ENCODE results near the gene CLIP4.

CLIP4 gene, protein sequence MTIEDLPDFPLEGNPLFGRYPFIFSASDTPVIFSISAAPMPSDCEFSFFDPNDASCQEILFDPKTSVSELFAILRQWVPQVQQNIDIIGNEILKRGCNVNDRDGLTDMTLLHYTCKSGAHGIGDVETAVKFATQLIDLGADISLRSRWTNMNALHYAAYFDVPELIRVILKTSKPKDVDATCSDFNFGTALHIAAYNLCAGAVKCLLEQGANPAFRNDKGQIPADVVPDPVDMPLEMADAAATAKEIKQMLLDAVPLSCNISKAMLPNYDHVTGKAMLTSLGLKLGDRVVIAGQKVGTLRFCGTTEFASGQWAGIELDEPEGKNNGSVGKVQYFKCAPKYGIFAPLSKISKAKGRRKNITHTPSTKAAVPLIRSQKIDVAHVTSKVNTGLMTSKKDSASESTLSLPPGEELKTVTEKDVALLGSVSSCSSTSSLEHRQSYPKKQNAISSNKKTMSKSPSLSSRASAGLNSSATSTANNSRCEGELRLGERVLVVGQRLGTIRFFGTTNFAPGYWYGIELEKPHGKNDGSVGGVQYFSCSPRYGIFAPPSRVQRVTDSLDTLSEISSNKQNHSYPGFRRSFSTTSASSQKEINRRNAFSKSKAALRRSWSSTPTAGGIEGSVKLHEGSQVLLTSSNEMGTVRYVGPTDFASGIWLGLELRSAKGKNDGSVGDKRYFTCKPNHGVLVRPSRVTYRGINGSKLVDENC

DNA sequence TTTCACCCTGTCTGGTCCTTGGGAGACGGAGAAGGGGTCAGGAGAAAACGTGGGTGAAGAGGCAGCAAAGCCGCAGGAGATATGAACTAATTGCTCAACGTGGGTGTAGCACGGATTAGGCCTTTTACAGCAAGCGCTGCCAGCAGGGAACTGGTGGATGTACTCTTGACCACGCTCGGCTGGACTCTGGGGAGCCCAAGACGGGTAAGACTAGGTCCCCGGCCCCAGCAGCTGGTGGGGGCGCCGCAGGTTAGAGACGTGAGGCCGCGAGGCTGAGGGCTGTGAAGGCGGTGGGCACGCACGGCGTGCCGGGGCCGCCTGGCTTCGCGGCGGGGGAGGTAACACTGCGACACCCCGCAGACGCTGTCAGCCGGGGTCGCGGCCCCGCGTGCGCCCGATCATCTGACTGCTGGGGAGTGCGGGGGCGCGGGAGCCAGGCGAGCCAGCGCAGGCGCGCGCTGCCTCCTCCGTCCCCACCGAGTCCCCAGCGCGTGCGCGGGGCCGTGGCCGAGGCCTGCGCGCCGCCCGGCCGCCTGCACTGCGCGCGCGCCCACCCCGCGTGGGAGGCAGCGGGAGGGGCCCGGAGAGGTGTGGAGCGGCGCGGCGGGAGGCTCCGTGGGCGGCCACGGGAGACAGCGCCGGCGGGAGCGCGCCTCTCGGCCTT lies at the start of gene CLIP4:
Gene CLIP4 (plus strand): TSS at position 470 of the 664 bp plus-strand sequence. CDS start 5,974 bp downstream, outside the sequence.
- no peaks in the 10 kb centered on the region for H3K79me2 ChIP-seq (ENCODE audit: insufficient read depth, low read depth)
- H4K20me1 ChIP-seq (ENCODE audit: insufficient read depth): no peaks in the 10 kb centered on the region
- H2AFZ ChIP-seq (ENCODE audit: low read depth): peak within 1 kb of the TSS; percentile 99
- no peaks in the 10 kb centered on the region for H3K27me3 ChIP-seq (ENCODE audit: insufficient read depth, low read depth)
- peaks cover 14% of the 10 kb centered on the region for H3K4me1 ChIP-seq (ENCODE audit: low read depth, poor library complexity, severe bottlenecking)
- TF ChIP-seq, protein P1, sequence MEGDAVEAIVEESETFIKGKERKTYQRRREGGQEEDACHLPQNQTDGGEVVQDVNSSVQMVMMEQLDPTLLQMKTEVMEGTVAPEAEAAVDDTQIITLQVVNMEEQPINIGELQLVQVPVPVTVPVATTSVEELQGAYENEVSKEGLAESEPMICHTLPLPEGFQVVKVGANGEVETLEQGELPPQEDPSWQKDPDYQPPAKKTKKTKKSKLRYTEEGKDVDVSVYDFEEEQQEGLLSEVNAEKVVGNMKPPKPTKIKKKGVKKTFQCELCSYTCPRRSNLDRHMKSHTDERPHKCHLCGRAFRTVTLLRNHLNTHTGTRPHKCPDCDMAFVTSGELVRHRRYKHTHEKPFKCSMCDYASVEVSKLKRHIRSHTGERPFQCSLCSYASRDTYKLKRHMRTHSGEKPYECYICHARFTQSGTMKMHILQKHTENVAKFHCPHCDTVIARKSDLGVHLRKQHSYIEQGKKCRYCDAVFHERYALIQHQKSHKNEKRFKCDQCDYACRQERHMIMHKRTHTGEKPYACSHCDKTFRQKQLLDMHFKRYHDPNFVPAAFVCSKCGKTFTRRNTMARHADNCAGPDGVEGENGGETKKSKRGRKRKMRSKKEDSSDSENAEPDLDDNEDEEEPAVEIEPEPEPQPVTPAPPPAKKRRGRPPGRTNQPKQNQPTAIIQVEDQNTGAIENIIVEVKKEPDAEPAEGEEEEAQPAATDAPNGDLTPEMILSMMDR (conservative IDR thresholded peaks at IDR 0.05; ENCODE audit: low read depth, low read length): no peak
- H3K4me2 ChIP-seq: peak within 1 kb of the TSS; percentile 48
- H3K27ac ChIP-seq: peak within 1 kb of the TSS; percentile 34; the same call in 1 of the 2 replicates
- H3K4me3 ChIP-seq (IDR thresholded peaks at IDR 0.05; ENCODE audit: insufficient read depth, low read depth, low read length): peak within 1 kb of the TSS; percentile 37
- H3K9ac ChIP-seq: peak within 1 kb of the TSS; percentile 65; the same call in 1 of the 2 replicates
- no peaks in the 10 kb centered on the region for H3K36me3 ChIP-seq (ENCODE audit: insufficient read depth)

DNA sequence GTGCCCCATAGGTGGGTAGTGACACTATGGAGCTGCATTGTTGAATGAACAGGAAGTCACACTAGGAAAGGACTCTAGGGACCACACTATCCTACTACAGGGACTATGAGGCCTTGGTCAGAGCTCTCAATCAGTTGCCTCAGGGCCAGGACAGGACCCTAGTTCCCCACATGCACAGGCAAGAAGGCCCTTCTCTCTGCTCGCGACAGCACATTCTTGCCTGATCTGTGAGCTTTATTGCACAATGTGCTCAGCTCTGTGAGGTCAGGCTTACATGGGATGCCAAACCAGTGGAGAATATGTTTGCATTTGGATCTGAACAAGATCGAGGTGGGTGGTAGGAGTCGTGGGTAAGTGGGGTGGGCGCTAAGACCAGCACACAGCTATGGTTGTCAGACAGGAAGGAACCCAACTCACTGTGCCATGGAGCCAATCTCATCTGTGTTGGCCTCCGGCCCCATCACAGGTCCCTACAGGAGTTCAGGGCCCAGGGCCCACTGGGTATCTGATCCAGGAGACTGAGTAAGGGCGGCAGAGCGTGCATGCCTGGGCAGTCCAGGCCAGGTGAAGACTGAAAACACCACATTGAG lies 48.8 kb upstream of the CLIP4 start:
- no peak overlapping the region for H3K27ac ChIP-seq
- H3K79me2 ChIP-seq (ENCODE audit: insufficient read depth, low read depth): no peaks in the 10 kb centered on the region
- no peaks in the 10 kb centered on the region for H4K20me1 ChIP-seq (ENCODE audit: insufficient read depth)
- H3K4me3 ChIP-seq (IDR thresholded peaks at IDR 0.05; ENCODE audit: insufficient read depth, low read depth, low read length): no peak overlapping the region
- no peaks in the 10 kb centered on the region for H3K36me3 ChIP-seq (ENCODE audit: insufficient read depth)
- TF ChIP-seq, protein P1 (conservative IDR thresholded peaks at IDR 0.05; ENCODE audit: low read depth, low read length): no peak
- no peak overlapping the region for H3K4me2 ChIP-seq
- H2AFZ ChIP-seq (ENCODE audit: low read depth): no peak overlapping the region
- H3K9ac ChIP-seq: no peak overlapping the region
- H3K4me1 ChIP-seq (ENCODE audit: low read depth, poor library complexity, severe bottlenecking): no peaks in the 10 kb centered on the region
- no peaks in the 10 kb centered on the region for H3K27me3 ChIP-seq (ENCODE audit: insufficient read depth, low read depth)

DNA sequence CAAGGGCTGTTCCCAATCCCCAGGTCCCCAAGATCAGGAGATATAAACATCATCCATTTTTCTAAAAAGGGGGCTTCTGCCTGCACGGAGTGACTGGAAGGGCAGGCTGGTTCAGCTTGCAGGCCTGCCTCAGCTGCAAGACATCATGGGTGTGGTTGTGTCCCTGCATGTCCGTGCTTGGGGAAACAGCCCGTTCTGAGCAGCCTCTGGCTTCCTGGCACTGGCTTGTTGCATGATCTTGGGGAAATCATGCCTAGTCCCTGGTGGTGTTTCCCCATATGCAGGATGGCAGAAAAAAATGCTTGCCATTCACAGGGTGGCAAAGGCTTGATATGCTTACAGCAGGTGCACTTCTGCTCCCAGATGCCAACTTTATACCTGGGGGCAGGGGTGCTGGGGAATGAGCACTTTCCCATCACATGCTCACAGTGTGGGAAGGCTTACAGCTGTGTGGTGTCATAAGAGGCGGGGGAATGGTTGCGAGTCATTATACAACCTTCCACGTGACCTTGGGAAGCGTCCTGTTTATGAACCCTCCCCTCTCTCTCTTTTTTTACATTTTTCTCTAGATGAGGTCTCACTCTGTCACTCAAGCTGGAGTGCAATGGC lies 48.1 kb upstream of the CLIP4 start:
- H3K4me3 ChIP-seq (IDR thresholded peaks at IDR 0.05; ENCODE audit: insufficient read depth, low read depth, low read length): no peak overlapping the region
- H3K4me2 ChIP-seq: no peak overlapping the region
- H4K20me1 ChIP-seq (ENCODE audit: insufficient read depth): no peaks in the 10 kb centered on the region
- no peaks in the 10 kb centered on the region for H3K27me3 ChIP-seq (ENCODE audit: insufficient read depth, low read depth)
- H3K27ac ChIP-seq: no peak overlapping the region
- H2AFZ ChIP-seq (ENCODE audit: low read depth): no peak overlapping the region
- no peaks in the 10 kb centered on the region for H3K4me1 ChIP-seq (ENCODE audit: low read depth, poor library complexity, severe bottlenecking)
- no peak overlapping the region for H3K9ac ChIP-seq
- H3K36me3 ChIP-seq (ENCODE audit: insufficient read depth): no peaks in the 10 kb centered on the region
- TF ChIP-seq, protein P1 (conservative IDR thresholded peaks at IDR 0.05; ENCODE audit: low read depth, low read length): no peak
- H3K79me2 ChIP-seq (ENCODE audit: insufficient read depth, low read depth): no peaks in the 10 kb centered on the region

DNA sequence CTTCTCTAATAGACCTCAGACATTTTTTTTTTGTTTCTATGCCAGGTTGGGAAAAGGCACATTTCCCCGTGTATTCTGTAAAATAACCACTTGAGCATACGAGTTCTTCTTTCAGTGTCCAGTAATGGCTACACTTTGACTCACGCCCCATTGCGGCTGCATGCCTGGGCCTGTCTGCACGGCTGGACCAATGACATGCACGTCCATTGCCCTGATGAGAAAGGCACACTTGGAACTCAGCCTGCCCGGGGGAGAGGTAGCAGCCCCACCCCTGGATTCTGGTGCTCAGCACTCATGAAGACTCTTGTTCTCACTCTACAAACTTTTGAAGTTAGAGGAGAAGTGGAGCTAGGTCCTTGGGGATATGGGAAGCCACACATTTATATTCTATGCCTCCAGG lies 46.7 kb upstream of the CLIP4 start:
- H3K27ac ChIP-seq: no peak overlapping the region
- TF ChIP-seq, protein P1 (conservative IDR thresholded peaks at IDR 0.05; ENCODE audit: low read depth, low read length): no peak
- no peak overlapping the region for H2AFZ ChIP-seq (ENCODE audit: low read depth)
- H3K27me3 ChIP-seq (ENCODE audit: insufficient read depth, low read depth): no peaks in the 10 kb centered on the region
- no peaks in the 10 kb centered on the region for H4K20me1 ChIP-seq (ENCODE audit: insufficient read depth)
- H3K4me2 ChIP-seq: no peak overlapping the region
- no peaks in the 10 kb centered on the region for H3K4me1 ChIP-seq (ENCODE audit: low read depth, poor library complexity, severe bottlenecking)
- no peaks in the 10 kb centered on the region for H3K79me2 ChIP-seq (ENCODE audit: insufficient read depth, low read depth)
- no peak overlapping the region for H3K9ac ChIP-seq
- H3K36me3 ChIP-seq (ENCODE audit: insufficient read depth): no peaks in the 10 kb centered on the region
- no peak overlapping the region for H3K4me3 ChIP-seq (IDR thresholded peaks at IDR 0.05; ENCODE audit: insufficient read depth, low read depth, low read length)

All from KMS-11 (cell line).